GM18511 (cell line): ENCODE results near the gene SRBD1.

Experiments
- ATAC-seq: cut with Tn5 transposase; IDR thresholded peaks from one replicate; pipeline ENCODE4 v1.9.1; 2021; ENCODE audit warnings: mild to moderate bottlenecking, moderate library complexity; ENCODE audit not compliant: unreplicated experiment

The SRBD1 gene

DNA sequence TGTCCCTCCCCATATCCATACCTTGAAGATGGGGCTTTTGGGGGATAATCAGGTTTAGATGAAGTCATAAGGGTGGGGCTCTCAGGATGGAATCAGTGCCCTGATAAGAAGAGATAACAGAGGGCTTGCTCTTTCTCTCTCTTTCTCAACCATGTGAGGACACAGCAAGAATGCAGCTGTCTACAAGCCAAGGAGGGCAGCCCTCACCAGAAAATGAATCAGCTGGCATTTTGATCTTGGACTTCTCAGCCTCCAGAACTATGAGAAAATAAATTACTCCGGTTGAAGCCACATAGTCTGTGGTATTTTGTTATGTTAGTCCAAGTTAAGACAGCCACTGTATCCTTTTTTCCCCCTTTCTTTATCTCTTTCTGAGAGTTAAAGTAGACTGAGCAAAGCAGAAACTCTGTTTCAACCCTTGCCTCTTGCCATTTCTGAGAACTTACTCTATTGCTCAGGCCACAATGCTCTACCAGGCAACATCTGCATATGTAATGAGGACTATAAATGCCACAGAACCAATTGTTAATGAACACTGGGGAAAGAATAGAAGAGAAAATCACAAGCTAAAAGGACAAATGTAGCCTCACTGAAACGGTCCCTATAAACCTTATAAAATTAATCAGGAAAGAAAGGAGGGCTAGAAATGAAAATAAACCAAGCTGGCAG is 56.9 kb downstream of the SRBD1 start:
- ATAC-seq: no peak

DNA sequence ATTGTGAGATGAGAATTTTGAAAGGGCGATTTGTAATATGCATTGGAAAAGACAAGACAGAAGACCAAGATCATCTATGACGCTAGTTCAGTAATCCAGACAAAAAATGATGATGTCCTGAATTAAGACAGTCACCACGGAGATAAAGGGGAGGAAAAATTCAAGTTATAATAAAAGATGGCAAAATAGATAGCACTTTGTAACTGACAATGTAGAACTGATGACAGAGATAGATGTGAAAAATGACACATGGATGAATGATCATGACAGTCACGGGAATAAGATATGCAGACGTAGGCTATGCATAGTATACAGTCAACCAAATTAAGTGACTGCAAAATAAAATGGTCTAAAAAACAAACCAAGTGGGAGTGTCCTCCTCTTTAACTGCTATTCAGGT is 59.2 kb downstream of the SRBD1 start:
- no peak for ATAC-seq

DNA sequence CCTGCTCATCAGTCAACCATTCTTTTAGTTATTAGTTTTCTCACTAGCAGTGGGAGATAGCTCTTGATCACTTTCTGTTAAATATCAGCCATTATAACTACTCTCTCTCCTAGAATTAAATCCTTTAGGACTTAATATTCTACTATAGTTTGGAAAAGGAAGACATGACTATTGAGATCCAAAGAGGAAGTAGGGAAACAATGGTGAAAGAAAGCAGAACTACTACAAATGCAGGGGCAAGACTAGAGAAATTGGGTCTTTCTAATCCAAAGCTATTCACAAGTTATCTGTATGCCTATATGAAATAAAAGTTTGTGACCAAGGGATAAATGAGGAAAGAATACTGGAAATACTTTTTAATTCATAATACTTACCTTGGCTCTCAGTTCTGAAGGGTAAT is 65.1 kb downstream of the SRBD1 start:
- no peak for ATAC-seq

DNA sequence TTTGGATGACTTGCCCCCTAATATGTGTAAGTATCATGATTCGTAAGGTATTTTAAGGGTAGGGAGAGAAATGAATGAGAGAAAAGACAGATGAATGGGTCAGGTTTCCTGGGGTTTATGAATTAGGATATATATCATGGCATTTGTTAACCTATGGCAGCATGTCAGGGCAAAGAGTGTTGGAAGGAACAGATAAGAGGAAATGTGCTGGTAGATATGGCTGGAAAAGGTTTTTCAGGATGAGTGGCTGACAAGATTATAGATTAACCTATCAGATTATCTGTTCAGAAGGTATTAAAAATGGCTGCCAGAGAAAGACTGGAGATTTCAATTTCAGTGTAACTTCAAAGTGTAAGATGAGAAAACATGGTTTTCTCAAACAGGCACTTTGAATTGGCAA is 67.8 kb downstream of the SRBD1 start:
- ATAC-seq: no peak

DNA sequence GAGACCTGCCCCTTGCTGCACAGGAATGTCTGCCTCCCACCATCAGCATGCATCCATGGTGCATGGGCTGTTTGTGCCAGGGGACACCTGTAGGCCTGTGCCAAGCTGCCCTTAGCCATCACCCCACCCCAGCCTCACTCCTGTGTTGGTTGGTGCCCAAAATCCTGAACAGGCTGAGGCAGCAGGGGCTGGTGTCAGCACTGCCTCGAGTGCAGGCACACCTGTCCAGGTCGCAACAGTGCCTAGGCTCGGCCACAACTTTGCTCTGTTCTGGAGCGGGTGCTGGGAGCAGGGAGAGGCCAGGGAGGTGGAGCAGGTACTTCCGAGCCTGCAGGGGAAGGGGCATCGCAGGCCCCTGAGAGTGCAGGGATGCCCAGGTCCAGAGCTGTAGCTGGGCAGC is 69.1 kb downstream of the SRBD1 start:
- no peak for ATAC-seq

DNA sequence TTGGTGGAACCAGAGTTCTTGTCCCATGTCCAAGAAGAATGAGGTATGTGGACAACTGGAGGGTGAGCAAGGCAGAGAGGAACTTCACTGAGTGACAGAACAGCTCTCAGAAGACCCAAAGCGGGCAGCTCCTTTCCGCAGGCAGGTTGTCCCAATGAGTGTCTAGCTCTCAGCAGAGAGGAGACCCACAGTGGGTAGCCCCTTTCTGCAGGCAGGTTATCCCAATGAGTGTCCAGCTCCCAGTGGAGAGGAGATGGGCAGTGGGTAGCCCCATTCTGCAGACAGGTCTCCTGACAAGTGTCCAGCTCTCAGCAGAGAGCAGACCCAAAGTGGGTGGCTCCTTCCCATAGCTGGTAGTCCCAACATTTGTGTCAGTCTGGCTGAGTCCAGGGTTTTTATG is 69.6 kb downstream of the SRBD1 start:
- ATAC-seq: no peak

DNA sequence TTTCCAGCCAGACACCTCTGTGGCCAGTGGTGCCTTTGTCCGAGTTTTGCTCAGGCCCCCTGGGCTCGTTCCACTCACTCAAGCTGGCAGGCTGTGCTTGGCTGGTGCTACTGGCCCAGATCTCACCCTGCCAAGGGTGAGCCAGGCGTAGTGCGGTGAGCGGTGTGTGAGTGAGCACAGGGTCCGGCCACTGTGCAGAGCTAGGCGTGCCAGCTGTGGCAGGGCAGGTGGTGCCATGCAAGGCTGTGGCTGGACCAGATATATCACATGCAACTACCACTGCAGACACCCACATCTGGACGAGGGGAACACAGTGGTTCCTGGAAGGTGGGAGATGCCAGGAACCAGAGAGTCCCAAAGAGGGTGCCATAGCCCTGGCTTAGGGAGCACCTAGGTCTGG is 70.1 kb downstream of the SRBD1 start:
- ATAC-seq: no peak

DNA sequence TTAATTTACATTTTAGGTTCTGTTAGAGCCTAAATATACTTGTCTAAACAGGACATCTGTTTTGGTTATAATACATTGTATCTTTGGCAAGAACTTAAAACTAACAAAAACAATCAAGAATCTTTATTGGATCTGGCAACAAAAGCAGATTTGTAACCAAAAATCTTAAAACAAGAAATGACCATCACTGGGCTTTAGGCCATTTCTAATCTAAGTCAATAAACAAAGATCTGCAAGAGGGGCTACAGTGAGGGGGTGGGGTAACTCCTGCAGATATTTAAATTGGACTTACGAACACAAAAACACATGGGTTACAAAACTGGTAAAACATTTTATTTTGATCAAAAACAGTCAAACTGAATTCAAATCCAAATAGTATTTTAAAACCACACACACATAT is 77.3 kb downstream of the SRBD1 start:
- no peak for ATAC-seq

DNA sequence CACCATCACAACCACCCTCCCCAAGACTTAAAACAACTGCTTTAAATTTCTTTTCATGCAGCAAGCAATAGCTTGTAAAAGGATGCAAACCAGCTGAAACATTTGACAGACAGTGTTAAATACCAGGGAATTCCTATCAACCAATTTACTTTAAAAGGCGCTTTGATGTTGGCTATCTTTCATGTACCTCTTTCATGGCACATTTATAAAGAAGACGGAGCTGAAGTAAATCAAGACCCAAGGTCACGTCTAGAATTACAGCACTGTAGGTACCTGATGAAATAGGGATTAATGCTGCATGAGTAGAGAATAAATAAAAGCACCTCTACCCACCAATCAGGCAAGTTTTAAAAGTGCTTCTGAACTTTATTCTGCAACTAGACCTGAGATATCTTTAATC is 78.9 kb downstream of the SRBD1 start:
- ATAC-seq: no peak

DNA sequence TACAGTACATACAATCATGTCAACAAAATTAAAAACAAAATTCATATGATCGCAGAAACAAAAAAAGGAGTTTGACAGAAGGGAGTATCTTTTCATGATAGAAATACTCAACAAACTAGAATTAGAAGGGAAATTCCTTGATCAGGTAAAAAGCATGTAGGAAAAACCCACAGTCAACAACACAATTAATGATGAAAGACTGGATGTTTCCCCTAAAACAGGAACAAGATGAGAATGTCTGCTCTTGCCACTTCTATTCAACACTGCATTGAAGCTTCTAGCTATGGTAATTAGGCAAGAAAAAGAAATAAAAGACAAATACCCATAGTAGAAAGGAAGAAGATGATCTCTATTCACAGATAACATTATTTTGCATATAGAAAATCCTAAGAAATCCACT is 87.1 kb downstream of the SRBD1 start:
- ATAC-seq: no peak

DNA sequence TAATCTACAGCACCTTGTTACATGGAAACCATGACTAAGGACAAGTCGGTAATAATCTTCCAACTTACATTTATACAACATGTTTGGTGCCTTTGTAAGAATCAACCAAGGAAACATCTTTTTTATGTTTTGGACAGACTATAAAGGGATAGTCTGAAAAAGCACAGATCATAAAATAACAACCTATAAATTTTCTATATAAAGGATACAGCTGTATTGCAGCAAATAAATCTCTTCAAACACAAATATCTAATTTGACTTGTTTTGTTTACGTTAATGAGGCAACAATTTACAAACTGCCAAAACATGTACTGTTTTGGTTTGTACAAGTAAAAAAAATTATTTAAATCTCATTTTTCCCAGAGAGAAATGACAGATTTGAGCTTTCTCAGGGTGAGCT is 92.5 kb downstream of the SRBD1 start:
- no peak for ATAC-seq

DNA sequence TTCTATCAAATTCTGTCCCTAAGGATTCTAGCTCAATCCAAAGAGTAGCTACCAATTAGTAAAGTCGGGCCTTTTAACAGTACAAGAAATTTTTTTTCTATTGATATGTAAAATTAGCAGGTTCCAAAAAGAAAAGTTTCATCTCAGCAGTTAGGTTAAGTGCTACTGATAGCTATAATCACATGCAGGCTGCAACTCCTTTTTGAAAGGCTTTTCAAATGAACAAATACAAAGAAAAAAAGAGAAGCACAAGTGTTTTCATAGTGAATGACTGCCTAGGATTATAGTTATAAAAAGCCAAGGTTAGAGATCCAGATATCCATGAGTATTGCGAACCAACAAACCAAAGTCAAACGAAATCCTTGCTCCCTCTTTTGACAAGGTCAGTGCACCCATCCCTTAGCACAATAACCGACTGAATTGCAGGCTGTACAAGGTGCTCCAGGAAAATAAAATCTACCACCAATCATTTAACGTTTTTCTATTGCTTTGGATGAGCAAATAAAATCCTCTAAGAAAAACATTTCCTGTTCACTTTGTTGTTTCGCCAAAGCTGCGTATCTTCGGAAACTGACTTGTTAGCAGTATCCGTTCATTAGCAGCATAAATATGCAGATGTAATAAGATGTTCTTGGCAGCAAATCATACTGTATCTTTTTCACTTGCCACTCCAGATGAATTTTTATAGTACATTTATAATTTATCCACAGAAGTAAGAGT is 100.2 kb downstream of the SRBD1 start:
- ATAC-seq: no peak

DNA sequence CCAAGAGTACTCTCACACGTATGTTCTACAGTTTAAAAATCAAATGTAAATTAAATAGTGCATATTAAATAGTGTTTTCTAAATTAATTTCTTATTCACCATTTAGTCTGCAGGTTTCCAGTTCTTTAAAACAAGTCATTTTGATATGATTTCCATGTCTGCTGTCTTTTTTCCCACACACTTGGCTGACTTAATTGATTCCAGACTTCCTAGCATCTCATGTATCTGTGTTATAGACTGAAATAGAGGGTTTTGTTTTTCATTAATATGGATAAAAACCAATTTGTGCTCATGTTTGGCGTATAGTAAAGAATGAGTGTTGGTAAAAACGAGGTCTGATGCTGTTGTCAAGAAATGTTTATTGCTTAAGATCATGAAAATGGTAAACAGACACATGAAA is 104.3 kb downstream of the SRBD1 start:
- ATAC-seq: no peak

DNA sequence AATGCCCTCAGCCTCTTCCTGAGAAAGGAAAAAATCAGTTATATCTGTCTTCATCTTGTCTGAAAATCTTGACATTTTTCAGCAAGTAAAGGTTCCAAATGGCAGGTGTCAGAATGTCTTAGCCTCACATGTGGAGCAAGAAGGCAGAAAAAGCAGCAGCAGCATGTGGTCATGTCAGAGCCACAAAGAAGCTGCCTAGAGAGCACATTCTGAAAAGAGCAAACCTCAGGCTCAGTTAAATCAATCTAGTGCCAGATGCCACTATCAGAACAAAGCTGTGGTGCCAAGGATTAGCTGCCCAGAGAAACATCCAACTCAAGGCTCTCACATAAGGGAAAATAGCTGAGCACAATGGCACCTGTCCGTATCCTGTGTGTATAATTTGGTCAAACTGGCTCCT is 105.9 kb downstream of the SRBD1 start:
- ATAC-seq: no peak

DNA sequence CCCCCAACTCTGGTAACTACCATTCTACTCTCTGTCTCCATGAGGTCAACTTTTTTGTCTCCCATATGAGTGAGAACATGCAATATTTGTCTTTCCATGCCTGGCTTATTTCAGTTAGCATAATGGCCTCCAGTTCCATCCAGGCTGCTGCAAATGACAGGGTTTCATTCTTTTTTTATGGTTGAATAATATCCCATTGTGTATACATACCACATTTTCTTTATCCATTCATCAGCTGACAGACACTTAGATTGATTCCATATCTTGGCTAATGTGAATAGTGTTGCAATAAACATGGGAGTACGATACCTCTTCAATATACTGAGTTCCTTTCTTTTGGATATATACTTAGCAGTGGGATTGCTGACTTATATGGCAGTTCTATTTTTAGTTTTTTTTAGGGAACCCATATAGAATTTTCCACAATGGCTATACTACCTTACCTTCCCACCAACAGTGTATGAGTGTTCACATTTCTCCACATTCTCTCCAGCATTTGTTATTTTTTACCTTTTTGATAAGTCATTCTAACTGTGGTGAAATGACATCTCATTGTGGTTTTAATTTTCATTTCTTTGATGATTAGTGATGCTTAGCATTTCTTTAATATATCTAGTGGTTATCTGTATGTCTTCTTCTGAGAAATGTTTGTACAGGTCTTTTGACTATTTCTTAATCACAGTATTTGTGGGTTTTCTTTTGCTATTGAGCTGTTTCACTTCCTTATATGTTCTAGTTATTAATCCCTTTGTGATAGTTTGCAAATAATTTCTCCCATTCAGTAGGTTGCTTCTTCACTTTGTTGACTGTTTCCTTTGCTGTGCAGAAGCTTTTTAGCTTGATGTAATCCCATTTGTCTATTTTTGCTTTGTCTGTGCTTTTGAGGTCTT is 112.2 kb downstream of the SRBD1 start:
- no peak for ATAC-seq

DNA sequence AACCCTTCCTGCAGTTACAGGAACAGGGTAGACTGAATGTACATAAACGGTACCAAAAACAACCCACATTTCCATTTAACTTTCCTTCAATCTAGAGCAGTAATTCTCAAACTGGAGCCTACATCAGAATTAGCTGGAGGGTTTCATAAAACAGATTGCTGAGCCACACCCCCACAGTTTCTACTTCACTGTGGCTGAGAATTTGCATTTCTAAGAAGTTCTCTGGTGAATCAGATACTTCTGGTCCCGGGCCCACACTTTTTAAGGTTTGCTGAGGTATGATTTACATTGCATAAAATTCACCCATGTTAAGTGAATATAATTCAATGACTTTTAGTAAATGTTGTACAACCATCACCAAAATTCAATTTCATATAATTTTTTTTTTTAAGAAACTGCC is 113.7 kb downstream of the SRBD1 start:
- no peak for ATAC-seq

DNA sequence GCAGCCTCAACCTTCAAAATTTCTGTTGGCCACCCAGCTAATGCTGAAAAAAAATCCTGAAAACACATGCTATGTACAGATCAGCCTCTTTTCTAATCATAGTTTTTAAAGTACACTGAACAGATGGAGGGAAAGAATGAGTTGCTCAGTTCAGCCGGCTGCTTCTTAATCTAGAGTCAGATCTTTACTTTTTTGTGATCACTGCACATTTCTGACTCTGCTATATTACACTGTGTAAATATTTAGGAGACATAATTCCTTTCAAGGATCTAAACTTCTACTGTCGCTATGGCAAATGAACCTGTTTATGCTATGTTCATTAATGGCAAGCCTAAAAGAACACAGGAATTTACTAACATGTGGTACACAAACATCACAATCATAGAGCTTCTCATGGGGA is 114.2 kb downstream of the SRBD1 start:
- no peak for ATAC-seq

DNA sequence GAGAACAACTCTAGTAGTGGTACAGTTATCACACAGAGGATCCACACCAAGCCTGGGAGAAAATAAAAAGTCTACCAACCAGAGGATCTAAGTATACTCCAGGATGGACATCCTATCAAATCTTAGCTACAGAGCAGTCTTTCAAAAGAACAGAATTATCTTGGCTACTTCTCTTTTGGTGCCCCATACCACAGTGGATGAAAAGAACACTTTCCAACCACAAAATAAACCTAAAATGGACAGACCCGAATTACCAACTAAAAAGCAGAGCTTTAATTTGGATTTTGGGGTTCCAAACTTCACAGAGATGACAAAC is 116.1 kb downstream of the SRBD1 start:
- no peak for ATAC-seq

DNA sequence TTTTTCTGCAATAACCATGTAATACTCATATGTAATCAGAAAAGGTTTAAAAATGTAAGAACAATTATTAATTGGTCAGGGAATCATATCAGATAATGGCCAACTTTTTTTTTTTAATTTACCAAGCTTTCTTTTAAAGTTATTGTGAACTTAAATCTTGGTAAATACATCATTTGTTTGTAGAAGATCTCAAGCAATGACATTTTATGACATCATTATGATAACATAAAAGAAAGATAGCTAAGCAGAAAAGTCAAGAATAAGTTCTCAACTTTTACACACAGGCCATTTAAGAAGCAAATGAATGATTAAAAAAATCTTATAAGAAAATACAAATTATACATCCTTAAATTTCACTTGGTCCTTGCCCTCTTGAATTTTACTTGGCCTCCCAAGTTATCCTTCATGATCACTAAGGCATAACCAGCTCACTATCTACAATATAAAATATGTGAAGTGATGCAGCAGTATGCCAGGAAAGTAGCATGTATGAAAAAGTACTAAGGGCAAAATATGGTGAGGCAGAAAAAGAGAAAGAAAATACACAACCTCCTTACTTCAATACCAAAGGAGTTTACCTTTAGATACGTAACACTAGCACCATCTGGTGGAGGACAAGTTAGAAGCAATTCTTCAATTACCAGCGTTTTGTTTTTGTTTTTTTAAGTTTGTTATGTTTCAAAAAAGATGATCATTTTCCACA is 116.6 kb downstream of the SRBD1 start:
- ATAC-seq: no peak

DNA sequence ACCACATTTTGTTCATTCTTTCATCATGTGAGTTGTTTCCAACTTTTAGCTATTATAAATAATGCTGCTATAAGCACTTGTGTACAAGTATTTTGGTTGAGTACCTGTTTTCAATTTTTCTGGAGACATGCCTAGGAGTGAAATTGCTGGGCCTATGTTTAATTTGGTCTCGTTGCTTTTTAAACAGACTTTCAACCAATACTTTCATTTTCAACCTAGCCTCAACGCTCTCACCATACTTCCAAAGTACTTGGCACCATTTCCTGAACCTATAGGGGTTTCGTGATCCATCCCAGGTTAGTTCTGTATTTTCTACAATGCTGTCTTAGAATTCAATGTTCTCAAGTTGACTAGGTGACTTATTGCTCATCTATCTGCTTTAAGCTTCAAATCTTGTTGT is 126.1 kb downstream of the SRBD1 start:
- ATAC-seq: no peak

DNA sequence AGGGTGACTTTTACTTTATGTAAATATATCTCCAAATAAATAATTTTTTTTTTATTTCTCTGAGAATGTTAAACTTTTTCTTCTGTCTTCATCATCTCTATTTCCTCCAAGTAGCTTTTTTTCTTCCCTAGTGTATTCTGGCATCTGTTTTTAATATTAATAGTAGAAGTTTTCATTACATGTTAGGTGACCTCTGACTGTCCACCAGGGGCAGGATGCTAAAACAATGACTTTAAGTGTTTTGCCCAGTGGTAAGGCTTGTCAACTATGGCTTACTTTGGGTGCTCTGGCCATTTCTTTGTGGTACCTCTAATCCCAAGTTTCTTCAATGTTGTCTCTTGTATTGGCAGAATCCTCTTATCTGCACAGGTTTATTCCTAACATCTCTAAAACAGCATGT is 127.1 kb downstream of the SRBD1 start:
- no peak for ATAC-seq

DNA sequence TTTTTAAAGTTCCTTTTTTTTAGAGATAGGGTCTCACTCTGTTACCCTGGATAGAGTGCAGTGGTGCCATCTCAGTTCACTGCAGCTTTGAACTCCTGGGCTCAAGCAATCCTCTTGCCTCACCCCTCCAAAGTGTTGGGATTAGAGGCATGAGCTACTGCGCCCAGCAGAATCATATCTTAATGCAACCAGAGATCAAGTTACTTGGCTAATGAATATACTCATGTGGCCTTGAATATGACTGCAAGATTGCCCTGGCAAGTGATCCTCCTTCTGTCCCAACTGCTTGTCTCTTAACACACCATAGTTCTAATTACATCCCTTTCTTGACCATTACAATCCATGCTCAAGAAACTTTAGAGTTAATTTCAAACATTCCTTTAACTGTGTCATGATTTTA is 133.5 kb downstream of the SRBD1 start:
- no peak for ATAC-seq
